ENCODE results near the gene KIAA0232.

DNA sequence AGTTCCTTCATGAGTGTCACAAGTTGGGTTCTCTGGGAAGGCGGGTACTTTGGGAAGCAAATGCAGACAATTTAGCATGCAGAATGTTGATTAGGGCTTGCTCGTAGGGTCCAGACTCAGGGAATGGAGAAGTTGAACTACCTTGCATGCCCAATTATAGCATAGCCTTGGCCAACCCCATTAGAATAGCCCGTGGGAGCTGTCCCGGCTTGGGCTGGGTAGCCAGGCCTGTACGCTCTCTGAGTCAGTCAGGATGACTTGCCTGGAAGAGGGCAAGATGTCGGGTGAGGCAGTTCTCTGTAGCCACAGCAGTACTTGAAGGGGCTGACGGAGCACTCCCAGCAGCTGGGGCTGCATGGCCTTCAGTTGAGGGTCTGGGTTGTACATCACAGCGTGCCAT is 19.5 kb downstream of the KIAA0232 start:
- no peak for TF ChIP-seq EED (IDR thresholded peaks at IDR 0.05; ENCODE audit: low read depth)
- no peak for TF ChIP-seq RAD21 (IDR thresholded peaks at IDR 0.05; ENCODE audit: insufficient read depth, low read depth, low read length)
- TF ChIP-seq MEF2A (IDR thresholded peaks at IDR 0.05; ENCODE audit: insufficient read depth, low read depth, low read length) = no peak

Data from GM12878 (cell line).